Subcutaneous abdominal adipose tissue (tissue), 5 donors: Measurements from ENCODE around the gene PEX7.
"Not testable (repeated sequence)": the region's sequence is repeated elsewhere in the genome, so short reads cannot be mapped to it uniquely, and the experiment has no call there.

Experiments used
- H3K27ac ChIP-seq: one replicate; pipeline ENCODE4 v1.7.0; 2013; ENCODE audit warnings: low read depth, mild to moderate bottlenecking, inconsistent platforms, low read length, moderate library complexity
- H3K27me3 ChIP-seq, 5 donors: one replicate each; pipeline ENCODE4 v1.7.0; 2013; ENCODE audit warnings: low read length in 5 of 5, inconsistent platforms in 1 of 5; ENCODE audit not compliant: control insufficient read depth in 5 of 5, insufficient read depth in 4 of 5
- H3K36me3 ChIP-seq, 5 donors: one replicate each; pipeline ENCODE4 v1.7.0; 2013; ENCODE audit warnings: low read length in 5 of 5; ENCODE audit not compliant: control insufficient read depth in 5 of 5, insufficient read depth in 5 of 5
- H3K4me1 ChIP-seq, 5 donors: one replicate each; pipeline ENCODE4 v1.7.0; 2013; ENCODE audit warnings: low read length in 5 of 5, mild to moderate bottlenecking in 3 of 5, moderate library complexity in 1 of 5; ENCODE audit not compliant: control insufficient read depth in 5 of 5, insufficient read depth in 5 of 5
- H3K4me3 ChIP-seq, 5 donors: one replicate each; pipeline ENCODE4 v1.7.0; 2013; ENCODE audit warnings: low read length in 5 of 5, low read depth in 1 of 5
- H3K9ac ChIP-seq, 5 donors: one replicate each; pipeline ENCODE4 v1.7.0; 2013; ENCODE audit warnings: low read length in 5 of 5, mild to moderate bottlenecking in 4 of 5, moderate library complexity in 3 of 5
- H3K9me3 ChIP-seq, 5 donors: one replicate each; pipeline ENCODE4 v1.7.0; 2013; ENCODE audit warnings: low read length in 5 of 5; ENCODE audit not compliant: control insufficient read depth in 5 of 5
- donor health status: healthy.
- donor health status: healthy.
- donor health status: healthy.
- donor health status: healthy.
- donor health status: healthy.

The PEX7 gene

GRCh38 chr6:136959471-136959891 is 137.1 kb downstream of the PEX7 start:
- Histone ChIP-seq H3K9ac (no peak overlapping the region), H3K27me3 (peaks cover 0 to 10% (median 3%) of the 10 kb centered on the region in 5 donors), H3K9me3 (no peaks in the 10 kb centered on the region), H3K27ac (no peak overlapping the region), H3K4me3 (no peak overlapping the region), H3K36me3 (no peaks in the 10 kb centered on the region), H3K4me1 (peaks cover 0 to 4% (median 0%) of the 10 kb centered on the region in 5 donors)

- not testable (repeated sequence) for H3K9ac ChIP-seq, H3K4me1 ChIP-seq, H3K36me3 ChIP-seq, H3K27me3 ChIP-seq, H3K27ac ChIP-seq, H3K9me3 ChIP-seq, H3K4me3 ChIP-seq
Measured at GRCh38 chr6:136959935-136960334, 137.5 kb downstream of the PEX7 start.

GRCh38 chr6:136960781-136961180 is 138.4 kb downstream of the PEX7 start:
- Histone ChIP-seq H3K4me3 (no peak overlapping the region), H3K27me3 (peaks cover 0 to 10% (median 3%) of the 10 kb centered on the region in 5 donors), H3K27ac (no peak overlapping the region), H3K36me3 (no peaks in the 10 kb centered on the region), H3K9ac (no peak overlapping the region), H3K4me1 (peaks cover 0 to 4% (median 0%) of the 10 kb centered on the region in 5 donors), H3K9me3 (no peaks in the 10 kb centered on the region)

- H3K27me3 ChIP-seq = peaks cover 0 to 10% (median 3%) of the 10 kb centered on the region in 5 donors
- peaks cover 0 to 4% (median 0%) of the 10 kb centered on the region in 5 donors for H3K4me1 ChIP-seq
- H3K27ac ChIP-seq = no peak overlapping the region
- no peak overlapping the region for H3K9ac ChIP-seq
- H3K4me3 ChIP-seq = no peak overlapping the region
- H3K9me3 ChIP-seq = no peaks in the 10 kb centered on the region
- no peaks in the 10 kb centered on the region for H3K36me3 ChIP-seq
Measured at GRCh38 chr6:136961848-136962247, 139.5 kb downstream of the PEX7 start.

- Histone ChIP-seq H3K27ac (no peak overlapping the region), H3K9me3 (no peaks in the 10 kb centered on the region), H3K27me3 (peaks cover 0 to 10% (median 5%) of the 10 kb centered on the region in 5 donors), H3K36me3 (no peaks in the 10 kb centered on the region), H3K4me3 (no peak overlapping the region), H3K9ac (no peak overlapping the region), H3K4me1 (no peaks in the 10 kb centered on the region)
Measured at GRCh38 chr6:136962661-136963060, 140.3 kb downstream of the PEX7 start.

- Histone ChIP-seq H3K4me1 (peaks cover 0 to 4% (median 0%) of the 10 kb centered on the region in 5 donors), H3K9me3 (no peaks in the 10 kb centered on the region), H3K4me3 (no peak overlapping the region), H3K27me3 (peaks cover 0 to 8% (median 5%) of the 10 kb centered on the region in 5 donors), H3K27ac (no peak overlapping the region), H3K9ac (no peak overlapping the region), H3K36me3 (no peaks in the 10 kb centered on the region)
Measured at GRCh38 chr6:136963259-136963658, 140.9 kb downstream of the PEX7 start.
